CD4-positive, alpha-beta T cell treated with Interleukin-2 at 100 ng/mL for 4 hours (primary cell): ENCODE measurements around the gene BASP1.
"Not testable (repeated sequence)": the region's sequence is repeated elsewhere in the genome, so short reads cannot be mapped to it uniquely, and the experiment has no call there.

Experiments
- DNase-seq: peaks from one replicate; pipeline ENCODE4 v3.0.0-alpha.2; 2020; ENCODE audit warnings: low spot score

Gene BASP1

DNA sequence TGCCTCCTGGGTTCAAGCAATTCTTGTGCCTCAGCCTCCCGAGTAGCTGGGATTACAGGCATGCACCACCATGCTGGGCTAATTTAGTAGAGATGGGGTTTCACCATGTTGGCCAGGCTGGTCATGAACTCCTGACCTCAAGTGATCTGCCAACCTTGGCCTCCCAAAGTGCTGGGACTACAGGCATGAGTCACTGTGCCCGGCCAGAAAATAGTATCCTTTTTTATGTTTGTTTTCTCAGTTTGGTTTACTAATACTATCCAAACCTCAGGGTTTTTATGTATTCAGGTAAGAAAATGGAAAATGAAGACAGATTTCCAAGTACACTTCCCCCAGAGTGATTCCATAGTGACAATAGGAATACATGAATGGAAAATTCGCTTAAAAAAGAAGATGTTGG, 101.7 kb downstream of the BASP1 start:
- DNase-seq = not testable (repeated sequence)

DNA sequence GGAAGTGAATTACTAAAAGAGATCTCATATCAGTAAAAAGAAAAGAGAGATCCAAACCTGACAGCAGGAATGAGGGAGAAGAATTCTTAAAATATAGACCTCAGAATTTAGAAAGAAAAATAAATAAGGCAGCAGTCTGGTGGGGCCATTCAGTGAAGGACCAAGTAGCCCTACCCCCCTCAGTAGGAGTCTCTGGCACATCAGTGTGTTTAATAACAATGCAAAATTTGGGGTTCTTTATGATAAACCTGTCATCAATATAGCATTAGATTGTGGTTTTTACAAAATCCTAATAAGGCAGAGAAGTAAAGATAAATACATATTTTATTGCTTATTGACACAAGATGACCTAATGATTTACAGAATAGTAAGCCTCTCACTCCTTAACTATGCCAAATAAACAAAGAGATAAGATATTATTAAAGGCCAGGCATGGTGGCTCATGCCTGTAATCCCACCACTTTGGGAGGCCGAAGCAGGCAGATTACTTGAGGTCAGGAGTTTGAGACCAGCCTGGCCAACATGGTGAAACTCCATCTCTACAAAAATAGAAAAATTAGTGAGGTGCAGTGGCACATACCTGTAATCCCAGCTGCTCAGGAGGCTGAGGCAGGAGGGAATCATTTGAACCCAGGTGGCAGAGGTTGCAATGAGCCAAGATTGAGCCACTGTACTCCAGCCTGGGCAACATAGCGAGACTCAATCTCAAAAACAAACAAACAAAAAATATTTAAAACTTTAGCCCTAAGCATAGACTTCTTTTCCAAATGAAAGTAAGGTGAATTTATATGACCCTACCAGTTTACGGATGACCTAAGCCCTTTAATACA, 108.6 kb downstream of the BASP1 start:
- no peak for DNase-seq
